Panc1 (cell line): Measurements from ENCODE around the gene TMEM107. TPM values are rescaled to one million over a fixed set of nuclear protein-coding genes. Genes with fewer than 3 reads are reported as not detected.

ENCODE experiments used
- ATAC-seq: fragments of 200-7000 bp; cut with Tn5 transposase; 2 replicates; pipeline ENCODE4 v1.9.1; 2020; ENCODE audit warnings: mild to moderate bottlenecking, moderate library complexity
- BruUV-seq: library from RNA; stranded (reverse); fragments of 400-500 nt; replicated peaks from 2 replicates; lab custom pipeline; 2021; lab: Mats Ljungman, UMichigan
- CTCF ChIA-PET: fragments of 300-600 bp; sonication (Branson Sonifier 250); formaldehyde crosslinking; loops from one replicate; lab custom pipeline; 2022; ENCODE audit warnings: antibody characterized with exemption; lab: Charles Lee
- POLR2A ChIA-PET: fragments of 300-600 bp; sonication (Branson Sonifier 250); formaldehyde crosslinking; loops from one replicate; lab custom pipeline; 2022; ENCODE audit warnings: antibody characterized with exemption; lab: Charles Lee
- DNase-seq: peaks from one replicate; pipeline ENCODE4 v3.0.0-alpha.2; 2010; ENCODE audit warnings: low read depth, low spot score
- H3K27ac ChIP-seq: 2 replicates; pipeline ENCODE4 v1.5.1; 2011; ENCODE audit warnings: mild to moderate bottlenecking, low read length, inconsistent platforms
- H3K27me3 ChIP-seq: fragments of 200-500 bp; sonication (Bioruptor generic); 2 replicates; pipeline ENCODE4 v1.6.0; 2014; ENCODE audit warnings: low read length, inconsistent platforms; ENCODE audit not compliant: control insufficient read depth, insufficient read depth
- H3K36me3 ChIP-seq: fragments of 200-500 bp; sonication (Bioruptor generic); 2 replicates; pipeline ENCODE4 v1.5.1; 2014; ENCODE audit warnings: inconsistent platforms, mild to moderate bottlenecking, low read length, moderate library complexity; ENCODE audit not compliant: control insufficient read depth, insufficient read depth
- H3K4me1 ChIP-seq: 2 replicates; pipeline ENCODE4 v1.5.1; 2011; ENCODE audit warnings: inconsistent platforms, mild to moderate bottlenecking, low read length, moderate library complexity; ENCODE audit not compliant: control insufficient read depth, insufficient read depth
- H3K4me3 ChIP-seq, 2 experiments: 2 replicates each; pipeline ENCODE4 v1.5.1; 2011 to 2012; ENCODE audit warnings: low read depth in 2 of 2, low read length in 2 of 2, mild to moderate bottlenecking in 2 of 2, inconsistent platforms in 1 of 2, moderate library complexity in 1 of 2
- H3K9me3 ChIP-seq: fragments of 200-500 bp; sonication (Bioruptor generic); 2 replicates; pipeline ENCODE4 v1.5.1; 2014; ENCODE audit warnings: low read depth, mild to moderate bottlenecking, inconsistent platforms, low read length, moderate library complexity; ENCODE audit not compliant: control insufficient read depth, insufficient read depth
- POLR2AphosphoS5 ChIP-seq: IDR thresholded peaks from 2 replicates; pipeline ENCODE4 v1.6.1; 2012; ENCODE audit warnings: mild to moderate bottlenecking, low read depth, low read length, moderate library complexity
- SIN3A ChIP-seq: IDR thresholded peaks from 2 replicates; pipeline ENCODE4 v1.6.1; 2012; ENCODE audit warnings: low read depth, mild to moderate bottlenecking, low read length, moderate library complexity, borderline replicate concordance; ENCODE audit not compliant: insufficient read depth
- TCF7L2 ChIP-seq: IDR thresholded peaks from 2 replicates; pipeline ENCODE4 v1.6.1; 2011; ENCODE audit warnings: mild to moderate bottlenecking, low read depth, low read length, inconsistent platforms
- in situ Hi-C: cut with HindIII; loops from 2 replicates; pipeline ENCODE4 v1.10.0; 2016; ENCODE audit warnings: low sequenced_read_pairs, low pct_unique_long_range_greater_than_20kb
- intact Hi-C: fragments of 100-400 bp; cut with micrococcal nuclease; formaldehyde crosslinking; loops from one replicate; pipeline ENCODE4 v1.10.0; 2022; ENCODE audit not compliant: unreplicated experiment
- total RNA-seq: library from RNA; stranded (reverse); gene quantifications from one replicate; pipeline ENCODE4 v1.2.1, GENCODE V29; 2021; ENCODE audit not compliant: unreplicated experiment
- TF ChIP-seq, protein P1 (sequence below), 2 experiments: IDR thresholded peaks; 2 replicates each; pipeline ENCODE4 v1.6.1; 2011 to 2012; ENCODE audit warnings: low read depth in 2 of 2, control low read depth in 1 of 2, low read length in 1 of 2, mild to moderate bottlenecking in 1 of 2, moderate library complexity in 1 of 2; ENCODE audit not compliant: insufficient read depth in 1 of 2
- TF ChIP-seq, protein P2 (sequence below): fragments of 450-650 bp; IDR thresholded peaks from 2 replicates; pipeline ENCODE4 v1.5.1; 2017; ENCODE audit warnings: mild to moderate bottlenecking

The TMEM107 gene
- total RNA-seq, 1 experiment from 2014 or later: 10.6 TPM

DNA sequence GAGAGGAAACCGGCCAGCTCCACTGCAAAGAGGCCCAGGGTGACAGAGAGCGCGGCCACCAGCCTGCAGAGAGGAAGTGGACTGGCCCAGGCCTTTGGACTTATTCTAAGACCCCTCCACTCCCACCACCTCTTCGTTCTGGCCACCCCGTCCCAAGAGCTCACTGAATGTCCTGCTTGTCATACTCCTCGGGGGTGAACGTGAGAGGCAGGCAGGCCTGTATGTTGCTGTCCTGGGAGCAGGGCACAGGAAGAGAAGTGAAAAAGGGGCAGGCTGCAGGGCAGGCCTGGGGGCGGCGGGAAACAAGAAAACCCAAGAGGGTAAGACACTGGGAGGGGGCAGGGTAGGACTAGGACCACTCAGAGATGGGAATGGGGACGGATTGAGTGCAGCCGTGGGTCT, 384 bp downstream of the TMEM107 start:
- Histone ChIP-seq H3K9me3 (no peaks in the 10 kb centered on the region), H3K4me1 (peaks cover 18% of the 10 kb centered on the region), H3K27me3 (no peaks in the 10 kb centered on the region), H3K4me3 (peak overlapping the region; percentile 58 to 66), H3K36me3 (no peaks in the 10 kb centered on the region), H3K27ac (peak overlapping the region; percentile 96)
- in situ Hi-C loops: no loop called here
- intact Hi-C loops: no loop called here
- CTCF ChIA-PET: no interaction called here
- ATAC-seq: peak; percentile 10
- no TSS peak for BruUV-seq
- TF ChIP-seq SIN3A: no peak
- TF ChIP-seq POLR2AphosphoS5: no peak
- TF ChIP-seq, protein P1, sequence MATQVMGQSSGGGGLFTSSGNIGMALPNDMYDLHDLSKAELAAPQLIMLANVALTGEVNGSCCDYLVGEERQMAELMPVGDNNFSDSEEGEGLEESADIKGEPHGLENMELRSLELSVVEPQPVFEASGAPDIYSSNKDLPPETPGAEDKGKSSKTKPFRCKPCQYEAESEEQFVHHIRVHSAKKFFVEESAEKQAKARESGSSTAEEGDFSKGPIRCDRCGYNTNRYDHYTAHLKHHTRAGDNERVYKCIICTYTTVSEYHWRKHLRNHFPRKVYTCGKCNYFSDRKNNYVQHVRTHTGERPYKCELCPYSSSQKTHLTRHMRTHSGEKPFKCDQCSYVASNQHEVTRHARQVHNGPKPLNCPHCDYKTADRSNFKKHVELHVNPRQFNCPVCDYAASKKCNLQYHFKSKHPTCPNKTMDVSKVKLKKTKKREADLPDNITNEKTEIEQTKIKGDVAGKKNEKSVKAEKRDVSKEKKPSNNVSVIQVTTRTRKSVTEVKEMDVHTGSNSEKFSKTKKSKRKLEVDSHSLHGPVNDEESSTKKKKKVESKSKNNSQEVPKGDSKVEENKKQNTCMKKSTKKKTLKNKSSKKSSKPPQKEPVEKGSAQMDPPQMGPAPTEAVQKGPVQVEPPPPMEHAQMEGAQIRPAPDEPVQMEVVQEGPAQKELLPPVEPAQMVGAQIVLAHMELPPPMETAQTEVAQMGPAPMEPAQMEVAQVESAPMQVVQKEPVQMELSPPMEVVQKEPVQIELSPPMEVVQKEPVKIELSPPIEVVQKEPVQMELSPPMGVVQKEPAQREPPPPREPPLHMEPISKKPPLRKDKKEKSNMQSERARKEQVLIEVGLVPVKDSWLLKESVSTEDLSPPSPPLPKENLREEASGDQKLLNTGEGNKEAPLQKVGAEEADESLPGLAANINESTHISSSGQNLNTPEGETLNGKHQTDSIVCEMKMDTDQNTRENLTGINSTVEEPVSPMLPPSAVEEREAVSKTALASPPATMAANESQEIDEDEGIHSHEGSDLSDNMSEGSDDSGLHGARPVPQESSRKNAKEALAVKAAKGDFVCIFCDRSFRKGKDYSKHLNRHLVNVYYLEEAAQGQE (IDR thresholded peaks at IDR 0.05; ENCODE audit: insufficient read depth in 1 of 2, low read depth in 2 of 2, low read length in 1 of 2): no peak
- TF ChIP-seq TCF7L2: no peak
- TF ChIP-seq, protein P2, sequence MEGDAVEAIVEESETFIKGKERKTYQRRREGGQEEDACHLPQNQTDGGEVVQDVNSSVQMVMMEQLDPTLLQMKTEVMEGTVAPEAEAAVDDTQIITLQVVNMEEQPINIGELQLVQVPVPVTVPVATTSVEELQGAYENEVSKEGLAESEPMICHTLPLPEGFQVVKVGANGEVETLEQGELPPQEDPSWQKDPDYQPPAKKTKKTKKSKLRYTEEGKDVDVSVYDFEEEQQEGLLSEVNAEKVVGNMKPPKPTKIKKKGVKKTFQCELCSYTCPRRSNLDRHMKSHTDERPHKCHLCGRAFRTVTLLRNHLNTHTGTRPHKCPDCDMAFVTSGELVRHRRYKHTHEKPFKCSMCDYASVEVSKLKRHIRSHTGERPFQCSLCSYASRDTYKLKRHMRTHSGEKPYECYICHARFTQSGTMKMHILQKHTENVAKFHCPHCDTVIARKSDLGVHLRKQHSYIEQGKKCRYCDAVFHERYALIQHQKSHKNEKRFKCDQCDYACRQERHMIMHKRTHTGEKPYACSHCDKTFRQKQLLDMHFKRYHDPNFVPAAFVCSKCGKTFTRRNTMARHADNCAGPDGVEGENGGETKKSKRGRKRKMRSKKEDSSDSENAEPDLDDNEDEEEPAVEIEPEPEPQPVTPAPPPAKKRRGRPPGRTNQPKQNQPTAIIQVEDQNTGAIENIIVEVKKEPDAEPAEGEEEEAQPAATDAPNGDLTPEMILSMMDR: no peak
- no peak for DNase-seq
- POLR2A ChIA-PET: no interaction called here

DNA sequence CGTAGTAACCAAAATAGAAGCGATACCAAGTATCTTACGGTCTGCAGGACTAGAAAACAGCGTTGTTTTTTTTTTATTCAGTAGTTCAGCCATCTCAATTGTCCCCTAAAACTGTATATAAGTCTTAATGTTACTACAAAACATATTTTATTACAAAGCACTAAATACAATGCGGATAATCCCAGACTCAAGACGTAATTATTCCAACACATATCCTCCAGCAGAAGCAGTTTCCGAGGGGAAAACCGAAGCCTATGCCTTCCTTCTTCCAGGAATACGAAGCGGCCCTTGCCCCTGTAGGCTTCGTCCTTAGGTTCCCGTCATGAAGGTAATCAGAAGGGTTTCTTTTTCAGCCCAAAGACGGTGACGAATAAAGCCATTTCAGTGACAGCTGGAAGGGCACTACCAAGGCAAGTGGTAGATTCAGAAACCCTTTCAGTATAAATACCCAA, 2.3 kb downstream of the TMEM107 start:
- Histone ChIP-seq H3K9me3 (no peaks in the 10 kb centered on the region), H3K4me1 (peaks cover 18% of the 10 kb centered on the region), H3K27ac (peak overlapping the region; percentile 96), H3K4me3 (peak overlapping the region; percentile 45 to 67), H3K27me3 (no peaks in the 10 kb centered on the region), H3K36me3 (no peaks in the 10 kb centered on the region)
- TF ChIP-seq, protein P1 (IDR thresholded peaks at IDR 0.05; ENCODE audit: insufficient read depth in 1 of 2, low read depth in 2 of 2, low read length in 1 of 2): no peak
- TF ChIP-seq POLR2AphosphoS5: no peak
- no peak for TF ChIP-seq SIN3A
- TF ChIP-seq TCF7L2: no peak; the same call in 1 of the 2 replicates
- TF ChIP-seq, protein P2: no peak
- ChIA-PET POLR2A (interaction anchor here (0.6 to 1.5 kb wide), 8 partner anchors 10 to 48 kb away, joined by 3 to 17 read pairs (median 4); partner anchors contain the start of gene AURKB), CTCF (no interaction called here)
- ATAC-seq (no peak), DNase-seq (no peak)
- intact Hi-C loops (no loop called here), in situ Hi-C loops (no loop called here)
- BruUV-seq: no TSS peak
